GM18502 (cell line): ENCODE data around the gene THSD4.
"Not testable (repeated sequence)": the region's sequence is repeated elsewhere in the genome, so short reads cannot be mapped to it uniquely, and the experiment has no call there.

ENCODE experiments used
- ATAC-seq: cut with Tn5 transposase; IDR thresholded peaks from one replicate; pipeline ENCODE4 v1.9.1; 2021; ENCODE audit warnings: mild to moderate bottlenecking; ENCODE audit not compliant: unreplicated experiment, poor library complexity

Gene THSD4

GRCh38 chr15:71312194-71312708, 197.0 kb downstream of the THSD4 start:
- no peak for ATAC-seq

- no peak for ATAC-seq
These were observed 197.6 kb downstream of the THSD4 start for GRCh38 chr15:71312731-71313460.

GRCh38 chr15:71313806-71314205, 198.5 kb downstream of the THSD4 start:
- ATAC-seq = no peak

GRCh38 chr15:71314956-71315537, 199.8 kb downstream of the THSD4 start:
- no peak for ATAC-seq

- no peak for ATAC-seq
These were observed 201.6 kb downstream of the THSD4 start for GRCh38 chr15:71316911-71317310.

- not testable (repeated sequence) for ATAC-seq
These were observed 204.2 kb downstream of the THSD4 start for GRCh38 chr15:71319424-71319823.

GRCh38 chr15:71319935-71320334, 204.7 kb downstream of the THSD4 start:
- no peak for ATAC-seq

GRCh38 chr15:71323082-71323481, 207.8 kb downstream of the THSD4 start:
- ATAC-seq = no peak

GRCh38 chr15:71323584-71323983, 208.3 kb downstream of the THSD4 start:
- ATAC-seq = no peak

- no peak for ATAC-seq
These were observed 210.2 kb downstream of the THSD4 start for GRCh38 chr15:71325481-71325880.

- ATAC-seq = no peak
These were observed 213.2 kb downstream of the THSD4 start for GRCh38 chr15:71328453-71328852.

GRCh38 chr15:71329041-71329440, 213.8 kb downstream of the THSD4 start:
- no peak for ATAC-seq

- ATAC-seq = no peak
These were observed 214.4 kb downstream of the THSD4 start for GRCh38 chr15:71329497-71330260.

GRCh38 chr15:71330638-71331162, 215.4 kb downstream of the THSD4 start:
- no peak for ATAC-seq

- no peak for ATAC-seq
These were observed 215.9 kb downstream of the THSD4 start for GRCh38 chr15:71331173-71331572.

- no peak for ATAC-seq
These were observed 217.2 kb downstream of the THSD4 start for GRCh38 chr15:71332431-71333004.

- no peak for ATAC-seq
These were observed 217.9 kb downstream of the THSD4 start for GRCh38 chr15:71333136-71333700.

GRCh38 chr15:71333839-71334238, 218.6 kb downstream of the THSD4 start:
- no peak for ATAC-seq

GRCh38 chr15:71334434-71334833, 219.2 kb downstream of the THSD4 start:
- ATAC-seq = no peak

- ATAC-seq = no peak
These were observed 219.6 kb downstream of the THSD4 start for GRCh38 chr15:71334873-71335272.
